ENCODE data around the gene NR5A1.

DNA sequence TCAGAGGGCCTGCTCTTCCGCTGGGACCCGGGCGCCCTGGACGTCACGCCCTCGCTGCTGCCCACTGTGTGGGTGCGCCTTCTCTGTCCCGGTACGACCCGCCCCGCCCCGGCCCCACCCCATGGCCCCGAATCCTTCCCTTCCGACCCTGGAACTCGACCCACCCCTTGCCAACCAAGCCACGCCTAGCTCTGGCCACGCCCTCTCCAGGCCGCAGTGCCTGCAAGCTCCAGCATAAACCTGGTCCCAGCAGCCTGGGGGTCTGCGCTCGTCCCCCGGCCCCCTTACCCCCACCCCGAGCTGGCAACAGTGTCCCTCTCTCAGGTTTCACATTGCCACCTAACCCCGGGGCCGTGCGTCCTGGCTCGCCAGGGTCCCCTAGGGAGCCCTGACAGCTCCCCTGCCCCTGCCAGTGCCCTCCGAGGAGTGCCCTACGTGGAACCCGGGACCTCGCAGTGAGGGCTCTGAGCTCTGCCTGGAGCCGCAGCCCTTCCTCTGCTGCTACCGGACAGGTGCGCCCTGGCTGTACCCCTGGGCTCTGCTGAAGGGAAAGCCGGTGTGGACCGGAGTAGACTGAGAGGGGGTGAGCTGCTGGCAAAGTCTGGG lies 53.5 kb downstream of the NR5A1 start:
- TF ChIP-seq, protein P1, sequence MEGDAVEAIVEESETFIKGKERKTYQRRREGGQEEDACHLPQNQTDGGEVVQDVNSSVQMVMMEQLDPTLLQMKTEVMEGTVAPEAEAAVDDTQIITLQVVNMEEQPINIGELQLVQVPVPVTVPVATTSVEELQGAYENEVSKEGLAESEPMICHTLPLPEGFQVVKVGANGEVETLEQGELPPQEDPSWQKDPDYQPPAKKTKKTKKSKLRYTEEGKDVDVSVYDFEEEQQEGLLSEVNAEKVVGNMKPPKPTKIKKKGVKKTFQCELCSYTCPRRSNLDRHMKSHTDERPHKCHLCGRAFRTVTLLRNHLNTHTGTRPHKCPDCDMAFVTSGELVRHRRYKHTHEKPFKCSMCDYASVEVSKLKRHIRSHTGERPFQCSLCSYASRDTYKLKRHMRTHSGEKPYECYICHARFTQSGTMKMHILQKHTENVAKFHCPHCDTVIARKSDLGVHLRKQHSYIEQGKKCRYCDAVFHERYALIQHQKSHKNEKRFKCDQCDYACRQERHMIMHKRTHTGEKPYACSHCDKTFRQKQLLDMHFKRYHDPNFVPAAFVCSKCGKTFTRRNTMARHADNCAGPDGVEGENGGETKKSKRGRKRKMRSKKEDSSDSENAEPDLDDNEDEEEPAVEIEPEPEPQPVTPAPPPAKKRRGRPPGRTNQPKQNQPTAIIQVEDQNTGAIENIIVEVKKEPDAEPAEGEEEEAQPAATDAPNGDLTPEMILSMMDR (conservative IDR thresholded peaks at IDR 0.05), result no peak
- no peak for TF ChIP-seq ZFX (IDR thresholded peaks at IDR 0.05)
